CD4-positive, CD25-positive, alpha-beta regulatory T cell (primary cell): ENCODE measurements around the gene ARHGEF33. TPM values are rescaled to one million over a fixed set of nuclear protein-coding genes. Genes with fewer than 3 reads are reported as not detected.

Source experiments
- ATAC-seq, 2 donors: fragments of 150-1000 bp; cut with Tn5 transposase; one replicate each; pipeline ENCODE4 v1.10.0; 2021; ENCODE audit warnings: low read depth in 2 of 2, moderate number of reproducible peaks in 2 of 2, moderate library complexity in 1 of 2
- DNase-seq, 3 donors: peaks; one replicate each; pipeline versions ENCODE4 v3.0.0 to v3.0.0-alpha.2; 2012 to 2022; ENCODE audit warnings: mixed read lengths in 1 of 3
- H3K27ac ChIP-seq: one replicate; pipeline ENCODE4 v1.7.0; 2013; ENCODE audit warnings: mild to moderate bottlenecking, low read length; ENCODE audit not compliant: insufficient read depth, poor library complexity, severe bottlenecking
- H3K27me3 ChIP-seq: one replicate; pipeline ENCODE4 v1.7.0; 2013; ENCODE audit warnings: low read length; ENCODE audit not compliant: control insufficient read depth, insufficient read depth
- H3K36me3 ChIP-seq: one replicate; pipeline ENCODE4 v1.7.0; 2013; ENCODE audit warnings: mild to moderate bottlenecking, low read length, moderate library complexity; ENCODE audit not compliant: control insufficient read depth, insufficient read depth
- H3K4me1 ChIP-seq: 2 replicates; pipeline ENCODE4 v1.7.0; 2013; ENCODE audit warnings: mild to moderate bottlenecking, low read length; ENCODE audit not compliant: insufficient read depth, control insufficient read depth, poor library complexity, severe bottlenecking
- H3K4me3 ChIP-seq: one replicate; pipeline ENCODE4 v1.7.0; 2013; ENCODE audit warnings: low read depth, mild to moderate bottlenecking, low read length, moderate library complexity
- H3K9me3 ChIP-seq, 2 experiments: 1 replicate in 1 of 2; 2 replicates in 1 of 2; pipeline ENCODE4 v1.7.0; 2013; ENCODE audit warnings: low read length in 2 of 2, mild to moderate bottlenecking in 1 of 2, moderate library complexity in 1 of 2; ENCODE audit not compliant: control insufficient read depth in 2 of 2
- H3K27ac Mint-ChIP-seq, 3 donors: one replicate each; pipeline ENCODE4 v1.8.0; 2020 to 2022; ENCODE audit warnings: mild to moderate bottlenecking in 3 of 3, mixed read lengths in 3 of 3, moderate library complexity in 2 of 3
- H3K27me3 Mint-ChIP-seq: one replicate; pipeline ENCODE4 v1.8.0; 2022; ENCODE audit warnings: mild to moderate bottlenecking, mixed read lengths
- H3K36me3 Mint-ChIP-seq: one replicate; pipeline ENCODE4 v1.8.0; 2020; ENCODE audit warnings: mixed read lengths
- H3K4me1 Mint-ChIP-seq, 4 donors: one replicate each; pipeline ENCODE4 v1.8.0; 2020 to 2022; ENCODE audit warnings: mixed read lengths in 4 of 4, mild to moderate bottlenecking in 1 of 4
- H3K4me3 Mint-ChIP-seq, 4 donors: one replicate each; pipeline ENCODE4 v1.8.0; 2020 to 2022; ENCODE audit warnings: mild to moderate bottlenecking in 4 of 4, mixed read lengths in 4 of 4, moderate library complexity in 3 of 4
- H3K9me3 Mint-ChIP-seq, 7 donors: one replicate each; pipeline ENCODE4 v1.8.0; 2020 to 2022; ENCODE audit warnings: mixed read lengths in 7 of 7, mild to moderate bottlenecking in 3 of 7, moderate library complexity in 2 of 7
- polyA plus RNA-seq, 4 donors: library from polyadenylated mRNA; unstranded; fragments of 300-500 nt; fragmentation: Illumina TruSeq; gene quantifications; one replicate each; pipeline ENCODE4 v1.2.3, GENCODE V29; 2021
- total RNA-seq: library from RNA; stranded (reverse); gene quantifications from one replicate; pipeline ENCODE4 v1.2.3, GENCODE V29; 2022

The ARHGEF33 gene
- total RNA-seq (not detected), polyA plus RNA-seq (under 1 TPM in 1 of 4 donors, not detected in 3; 0.16 TPM)

DNA sequence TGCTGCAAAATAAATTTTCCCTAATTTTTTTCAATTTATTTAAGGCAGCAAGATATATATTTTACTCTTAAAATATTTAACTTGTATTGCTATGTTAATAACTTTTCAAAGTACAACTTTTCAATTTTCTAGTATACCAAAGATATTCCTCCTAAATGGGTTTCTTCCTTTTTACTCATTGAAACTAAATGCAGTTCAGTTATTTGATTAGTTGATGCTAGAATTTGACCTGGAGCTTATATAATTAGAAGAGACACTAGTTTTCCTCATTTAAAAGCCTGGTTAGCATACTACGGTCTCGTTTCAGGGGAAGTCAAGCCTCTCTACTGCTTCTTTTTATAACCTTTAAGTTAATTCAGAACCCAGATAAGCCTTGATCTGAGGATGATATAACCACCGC, at the start of gene ARHGEF33:
TSS of gene ARHGEF33 (plus strand) at position 301 of the 400 bp plus-strand sequence. CDS start 29,573 bp downstream, outside the sequence.
- Mint-ChIP-seq H3K27me3 (peaks cover 6% of the 10 kb centered on the region), H3K4me3 (no peak within 1 kb of the TSS)
- DNase-seq: no peak

DNA sequence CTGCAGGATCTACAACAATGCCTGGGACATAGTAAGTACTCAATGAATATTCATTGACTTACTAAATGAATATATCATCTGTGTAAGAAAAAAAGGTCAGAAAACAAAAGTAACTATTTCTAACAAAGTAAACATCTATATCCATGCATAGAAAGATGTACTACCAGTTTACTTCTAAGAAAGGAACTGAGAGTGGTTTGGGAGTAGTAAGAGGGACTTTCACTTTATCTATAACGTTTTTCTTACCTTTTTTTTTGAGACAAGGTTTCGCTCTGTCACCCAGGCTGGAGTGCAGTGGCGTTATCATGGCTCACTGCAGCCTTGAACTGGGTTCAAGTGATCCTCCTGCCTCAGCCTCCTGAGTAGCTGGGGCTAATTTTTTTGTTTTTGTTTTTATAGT, 39.6 kb upstream of the ARHGEF33 start:
- H3K9me3 ChIP-seq: no peaks in the 10 kb centered on the region
- Mint-ChIP-seq H3K4me3 (no peak overlapping the region), H3K4me1 (no peaks in the 10 kb centered on the region), H3K27me3 (no peaks in the 10 kb centered on the region), H3K27ac (no peak overlapping the region), H3K9me3 (no peaks in the 10 kb centered on the region), H3K36me3 (peaks cover 52% of the 10 kb centered on the region)
- no peaks in the 10 kb centered on the region for H3K27me3 ChIP-seq
- H3K36me3 ChIP-seq: peaks cover 26% of the 10 kb centered on the region
- no peak overlapping the region for H3K4me3 ChIP-seq
- no peak overlapping the region for H3K27ac ChIP-seq
- no peak for DNase-seq
- ATAC-seq: no peak
- H3K4me1 ChIP-seq: no peaks in the 10 kb centered on the region

More for the DNA sequence above, at the start of gene ARHGEF33:
- H3K36me3 ChIP-seq: no peaks in the 10 kb centered on the region
- Mint-ChIP-seq H3K27ac (no peak within 1 kb of the TSS), H3K4me1 (no peaks in the 10 kb centered on the region), H3K36me3 (peaks cover 3% of the 10 kb centered on the region), H3K9me3 (peaks cover 0 to 2% (median 0%) of the 10 kb centered on the region in 7 donors)
- ATAC-seq: no peak
- H3K4me3 ChIP-seq: no peak within 1 kb of the TSS
- no peaks in the 10 kb centered on the region for H3K27me3 ChIP-seq
- no peaks in the 10 kb centered on the region for H3K9me3 ChIP-seq
- H3K27ac ChIP-seq: no peak within 1 kb of the TSS
- no peaks in the 10 kb centered on the region for H3K4me1 ChIP-seq

DNA sequence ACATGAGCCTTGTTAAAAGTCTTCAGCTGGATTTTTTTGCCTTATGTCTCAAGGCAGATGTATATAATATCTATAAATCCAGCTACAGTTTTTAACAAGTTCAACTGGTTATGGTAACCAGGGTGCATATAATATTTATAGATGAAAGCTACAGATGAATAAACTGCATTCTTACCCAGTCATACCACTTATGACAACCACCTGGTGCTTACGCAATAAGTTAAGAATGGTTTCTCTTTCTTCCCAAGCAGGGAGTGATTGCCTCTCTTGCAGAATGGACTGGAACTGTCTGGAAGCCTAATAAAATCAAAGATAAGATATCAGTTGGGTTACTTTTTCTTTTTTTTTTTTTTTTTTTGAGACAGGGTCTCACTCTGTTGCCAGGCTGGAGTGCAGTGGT, 33.5 kb upstream of the ARHGEF33 start:
- DNase-seq (no peak), ATAC-seq (no peak)
- H3K36me3 Mint-ChIP-seq: peaks cover 44% of the 10 kb centered on the region
- H3K4me3 ChIP-seq: no peak overlapping the region
- peaks cover 63% of the 10 kb centered on the region for H3K36me3 ChIP-seq
- no peaks in the 10 kb centered on the region for H3K27me3 ChIP-seq
- no peaks in the 10 kb centered on the region for H3K4me1 ChIP-seq
- H3K27me3 Mint-ChIP-seq: no peaks in the 10 kb centered on the region
- no peak overlapping the region for H3K27ac ChIP-seq
- H3K27ac Mint-ChIP-seq: no peak overlapping the region
- no peaks in the 10 kb centered on the region for H3K9me3 ChIP-seq
- no peaks in the 10 kb centered on the region for H3K4me1 Mint-ChIP-seq
- no peak overlapping the region for H3K4me3 Mint-ChIP-seq
- no peaks in the 10 kb centered on the region for H3K9me3 Mint-ChIP-seq

DNA sequence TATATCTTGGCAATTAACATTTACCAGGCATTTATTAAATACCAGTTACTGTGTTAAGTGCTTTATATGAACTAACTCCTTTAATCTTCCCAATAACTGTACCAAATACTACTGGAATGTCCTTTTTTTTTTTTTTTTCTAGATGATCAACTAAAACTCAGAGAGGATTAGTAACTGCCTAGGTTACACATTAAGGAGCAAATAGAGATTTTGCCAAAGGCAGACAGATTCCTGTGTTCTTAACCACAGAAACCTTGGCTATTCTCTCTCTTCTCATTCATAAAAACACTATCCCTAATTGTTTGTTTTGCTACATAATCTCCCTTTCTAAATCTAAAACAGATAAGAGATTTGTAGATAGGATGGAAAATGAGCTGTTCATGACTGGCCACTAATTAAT, 27.2 kb upstream of the ARHGEF33 start:
- no peak overlapping the region for H3K27ac ChIP-seq
- peaks cover 4 to 16% (median 13%) of the 10 kb centered on the region in 4 donors for H3K4me1 Mint-ChIP-seq
- no peak overlapping the region for H3K4me3 Mint-ChIP-seq
- H3K4me1 ChIP-seq: no peaks in the 10 kb centered on the region
- no peaks in the 10 kb centered on the region for H3K27me3 Mint-ChIP-seq
- H3K9me3 ChIP-seq: no peaks in the 10 kb centered on the region
- H3K27ac Mint-ChIP-seq: no peak overlapping the region
- H3K9me3 Mint-ChIP-seq: no peaks in the 10 kb centered on the region
- peaks cover 62% of the 10 kb centered on the region for H3K36me3 Mint-ChIP-seq
- peaks cover 53% of the 10 kb centered on the region for H3K36me3 ChIP-seq
- H3K4me3 ChIP-seq: no peak overlapping the region
- H3K27me3 ChIP-seq: no peaks in the 10 kb centered on the region
- ATAC-seq (no peak), DNase-seq (no peak)

DNA sequence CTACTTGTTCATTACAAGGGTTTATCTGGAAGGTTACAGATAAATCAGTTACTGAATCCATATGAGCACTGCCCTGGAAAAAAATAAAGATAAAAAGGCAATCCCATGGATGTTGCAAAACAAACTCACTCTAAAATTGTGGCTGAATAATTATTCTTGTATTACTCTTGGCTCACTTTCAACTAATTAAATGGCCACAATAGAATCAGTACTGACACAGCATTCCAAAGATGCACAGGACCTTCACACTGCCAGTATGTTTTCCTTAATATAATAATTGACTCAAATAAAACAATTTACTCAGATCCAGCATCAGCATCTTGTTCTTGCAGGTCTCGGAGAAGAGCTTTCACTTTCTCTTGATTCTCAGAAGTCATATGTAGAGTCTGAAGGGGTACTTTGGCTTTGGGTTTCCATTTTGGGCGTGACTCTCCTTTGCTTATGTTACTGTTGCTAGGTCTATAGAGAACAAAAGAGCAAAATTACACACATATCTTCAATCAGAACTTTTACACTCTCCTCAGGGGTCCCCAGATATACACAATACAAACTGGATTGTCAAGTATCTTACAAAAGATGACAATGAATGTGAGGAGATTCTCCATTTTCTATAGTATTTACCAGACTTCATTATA, 26.5 kb upstream of the ARHGEF33 start:
- Histone ChIP-seq H3K36me3 (peaks cover 47% of the 10 kb centered on the region), H3K27me3 (no peaks in the 10 kb centered on the region), H3K9me3 (no peaks in the 10 kb centered on the region), H3K27ac (no peak overlapping the region), H3K4me1 (no peaks in the 10 kb centered on the region), H3K4me3 (no peak overlapping the region)
- peak in 1 of 3 donors; percentile 49 for DNase-seq
- H3K36me3 Mint-ChIP-seq: peaks cover 66% of the 10 kb centered on the region
- no peaks in the 10 kb centered on the region for H3K27me3 Mint-ChIP-seq
- peaks cover 0 to 1% (median 0%) of the 10 kb centered on the region in 7 donors for H3K9me3 Mint-ChIP-seq
- H3K4me3 Mint-ChIP-seq: peak overlapping the region in 1 of 4 donors; percentile 43
- peak overlapping the region in 1 of 3 donors; percentile 22 for H3K27ac Mint-ChIP-seq
- peaks cover 4 to 16% (median 13%) of the 10 kb centered on the region in 4 donors for H3K4me1 Mint-ChIP-seq
- peak in 1 of 2 donors; percentile 37 for ATAC-seq

DNA sequence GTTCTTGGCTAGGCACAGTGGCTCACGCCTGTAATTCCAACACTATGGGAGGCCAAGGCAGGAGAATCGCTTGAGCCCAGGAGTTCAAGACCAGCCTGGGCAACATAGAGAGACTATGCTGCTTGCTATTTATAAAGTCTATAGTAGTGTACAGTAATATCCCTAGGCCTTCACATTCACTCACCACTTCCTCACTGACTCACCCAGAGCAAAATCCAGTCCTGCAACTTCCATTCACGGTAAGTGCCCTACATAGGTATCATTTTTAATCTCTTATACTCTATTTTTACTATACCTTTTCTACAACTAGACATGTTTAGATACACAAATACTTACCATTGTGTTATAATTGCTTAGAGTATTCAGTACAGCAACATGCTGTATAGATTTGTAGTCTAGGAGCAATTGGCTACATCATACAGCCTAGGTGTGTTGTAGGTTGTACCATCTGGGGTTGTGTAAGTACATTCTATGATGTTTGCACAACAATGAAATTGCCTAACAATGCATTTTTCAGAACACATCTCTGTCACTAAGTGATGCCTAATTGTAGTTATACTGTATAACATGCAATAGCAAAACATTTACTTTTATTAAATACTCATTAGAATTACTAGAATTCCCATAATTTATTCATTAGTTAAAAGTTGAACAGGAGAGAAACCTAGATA, 22.8 kb upstream of the ARHGEF33 start:
- peaks cover 0 to 2% of the 10 kb centered on the region in 2 experiments for H3K9me3 ChIP-seq
- H3K36me3 ChIP-seq: peaks cover 19% of the 10 kb centered on the region
- peaks cover 57% of the 10 kb centered on the region for H3K36me3 Mint-ChIP-seq
- no peaks in the 10 kb centered on the region for H3K27me3 ChIP-seq
- H3K4me3 Mint-ChIP-seq: no peak overlapping the region
- peaks cover 9 to 29% (median 14%) of the 10 kb centered on the region in 4 donors for H3K4me1 Mint-ChIP-seq
- no peak overlapping the region for H3K4me3 ChIP-seq
- no peak overlapping the region for H3K27ac ChIP-seq
- no peaks in the 10 kb centered on the region for H3K4me1 ChIP-seq
- ATAC-seq (no peak), DNase-seq (no peak)
- H3K27me3 Mint-ChIP-seq: no peaks in the 10 kb centered on the region
- peaks cover 0 to 12% (median 7%) of the 10 kb centered on the region in 7 donors for H3K9me3 Mint-ChIP-seq
- H3K27ac Mint-ChIP-seq: no peak overlapping the region

DNA sequence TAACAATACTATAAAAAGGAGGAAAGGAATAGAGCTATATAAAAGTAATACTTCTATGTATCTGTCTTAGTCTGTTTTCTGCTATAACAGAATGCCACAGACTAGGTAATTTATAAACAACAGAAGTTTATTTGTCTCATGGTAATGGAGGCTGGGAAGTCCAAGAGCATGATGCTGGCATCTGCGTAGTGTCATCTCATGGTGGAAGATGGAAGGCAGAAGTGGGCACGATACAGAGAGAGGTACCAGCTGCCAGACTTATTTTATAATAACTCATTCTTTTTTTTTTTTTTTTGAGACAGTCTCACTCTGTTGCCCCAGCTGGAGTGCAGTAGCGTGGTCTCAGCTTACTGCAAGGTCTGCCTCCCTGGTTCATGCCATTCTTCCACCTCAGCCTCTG, 18.2 kb upstream of the ARHGEF33 start:
- Histone ChIP-seq H3K4me3 (no peak overlapping the region), H3K9me3 (peaks cover 0 to 2% of the 10 kb centered on the region in 2 experiments), H3K36me3 (peaks cover 7% of the 10 kb centered on the region), H3K27me3 (no peaks in the 10 kb centered on the region), H3K4me1 (peaks cover 13% of the 10 kb centered on the region), H3K27ac (no peak overlapping the region)
- no peak for DNase-seq
- H3K9me3 Mint-ChIP-seq: peaks cover 0 to 20% (median 7%) of the 10 kb centered on the region in 7 donors
- peak overlapping the region in 1 of 4 donors; percentile 39 for H3K4me3 Mint-ChIP-seq
- peaks cover 19 to 38% (median 28%) of the 10 kb centered on the region in 4 donors for H3K4me1 Mint-ChIP-seq
- H3K27ac Mint-ChIP-seq: no peak overlapping the region
- peaks cover 40% of the 10 kb centered on the region for H3K36me3 Mint-ChIP-seq
- ATAC-seq: no peak
- H3K27me3 Mint-ChIP-seq: no peaks in the 10 kb centered on the region
